Hepatocyte (in vitro differentiated cells): Measurements from ENCODE around the gene PLD1. TPM values are rescaled to one million over a fixed set of nuclear protein-coding genes. Genes with fewer than 3 reads are reported as not detected.

Source experiments
- DNase-seq: peaks from one replicate; pipeline ENCODE4 v3.0.0-alpha.2; 2016; ENCODE audit warnings: low spot score
- H2AFZ ChIP-seq: fragments of 200-600 bp; sonication (generic); 2 replicates; pipeline ENCODE4 v1.6.0; 2016; ENCODE audit warnings: antibody characterized with exemption, mild to moderate bottlenecking
- H3K27ac ChIP-seq: fragments of 200-600 bp; sonication (generic); 2 replicates; pipeline ENCODE4 v1.5.1; 2016; ENCODE audit warnings: mild to moderate bottlenecking
- H3K27me3 ChIP-seq: fragments of 200-600 bp; sonication (generic); 2 replicates; pipeline ENCODE4 v1.6.1; 2016
- H3K36me3 ChIP-seq: fragments of 200-600 bp; sonication (generic); replicated peaks from 2 replicates; pipeline ENCODE4 v1.5.1; 2016; ENCODE audit warnings: low read depth; ENCODE audit not compliant: insufficient read depth
- H3K4me1 ChIP-seq: fragments of 200-600 bp; sonication (generic); 2 replicates; pipeline ENCODE4 v1.5.1; 2016; ENCODE audit warnings: mild to moderate bottlenecking, moderate library complexity; ENCODE audit not compliant: insufficient read depth
- H3K4me2 ChIP-seq: fragments of 200-600 bp; sonication (generic); 2 replicates; pipeline ENCODE4 v1.6.0; 2016
- H3K4me3 ChIP-seq: fragments of 200-600 bp; sonication (generic); 2 replicates; pipeline ENCODE4 v1.5.1; 2016; ENCODE audit warnings: mild to moderate bottlenecking
- H3K79me2 ChIP-seq: fragments of 200-600 bp; sonication (generic); 2 replicates; pipeline ENCODE4 v1.6.0; 2017; ENCODE audit warnings: mild to moderate bottlenecking
- H3K9me2 ChIP-seq: fragments of 200-600 bp; sonication (generic); replicated peaks from 2 replicates; pipeline ENCODE4 v1.6.0; 2017; ENCODE audit warnings: mild to moderate bottlenecking; ENCODE audit not compliant: insufficient read depth
- H3K9me3 ChIP-seq: fragments of 200-600 bp; sonication (generic); 2 replicates; pipeline ENCODE4 v1.5.1; 2016; ENCODE audit warnings: low read depth, mild to moderate bottlenecking
- H4K20me1 ChIP-seq: fragments of 200-600 bp; sonication (generic); 2 replicates; pipeline ENCODE4 v1.6.0; 2016; ENCODE audit warnings: mild to moderate bottlenecking; ENCODE audit not compliant: insufficient read depth, poor library complexity, severe bottlenecking
- CTCF ChIP-seq: fragments of 200-600 bp; sonication (generic); IDR thresholded peaks from 2 replicates; pipeline ENCODE4 v1.5.1; 2016; ENCODE audit warnings: antibody characterized with exemption, mild to moderate bottlenecking; ENCODE audit not compliant: poor library complexity
- EZH2 ChIP-seq: fragments of 200-600 bp; sonication (generic); IDR thresholded peaks from 2 replicates; pipeline ENCODE4 v1.6.1; 2016; ENCODE audit warnings: antibody characterized with exemption, mild to moderate bottlenecking, borderline replicate concordance
- EZH2phosphoT487 ChIP-seq: fragments of 200-600 bp; sonication (generic); IDR thresholded peaks from one replicate; pipeline ENCODE4 v1.6.1; 2018; ENCODE audit warnings: antibody characterized with exemption, mild to moderate bottlenecking, low read depth, moderate library complexity; ENCODE audit not compliant: unreplicated experiment, severe bottlenecking
- WGBS: methylation state at CpG from one replicate; pipeline ENCODE4 v1.1.6; 2016; ENCODE audit warnings: low lambda C conversion rate; ENCODE audit errors: missing lambda C conversion rate; 5-methylcytosine and 5-hydroxymethylcytosine counted together
- polyA plus RNA-seq: library from polyadenylated mRNA; unstranded; fragments of >200 nt; fragmentation: Nextera tagmentation; extraction: Ambion mirVana; gene quantifications from 2 replicates; pipeline ENCODE4 v1.2.1, GENCODE V29; 2016
- total RNA-seq: library from RNA; depleted of rRNA; stranded (reverse); fragments of >200 nt; gene quantifications from 2 replicates; pipeline ENCODE4 v1.2.3, GENCODE V29; 2014

The PLD1 gene
- total and polyA plus RNA-seq, 2 experiments from 2014 or later = 29.4 to 71.1 TPM

- H3K4me2 ChIP-seq = no peak overlapping the region
- H3K4me3 ChIP-seq = no peak overlapping the region
- H3K36me3 ChIP-seq = no peaks in the 10 kb centered on the region
- no peak for DNase-seq
- peaks cover 84% of the 10 kb centered on the region for H3K79me2 ChIP-seq
- no peaks in the 10 kb centered on the region for H4K20me1 ChIP-seq
- WGBS = 79% methylated on average over 4 of the region's 4 CpGs
- peak overlapping the region; percentile 79 for H3K27ac ChIP-seq
- no peaks in the 10 kb centered on the region for H3K27me3 ChIP-seq
- H2AFZ ChIP-seq = no peak overlapping the region
- H3K4me1 ChIP-seq = peaks cover 34% of the 10 kb centered on the region
- H3K9me2 ChIP-seq = no peaks in the 10 kb centered on the region
- TF ChIP-seq CTCF = no peak
- no peak for TF ChIP-seq EZH2phosphoT487
- no peak for TF ChIP-seq EZH2
- H3K9me3 ChIP-seq = no peaks in the 10 kb centered on the region
These were observed 7.2 kb downstream of the PLD1 start for GRCh38 chr3:171803044-171803443.

GRCh38 chr3:171802590-171802956, 7.7 kb downstream of the PLD1 start:
- no peaks in the 10 kb centered on the region for H3K9me3 ChIP-seq
- no peak overlapping the region for H2AFZ ChIP-seq
- no peaks in the 10 kb centered on the region for H4K20me1 ChIP-seq
- peak overlapping the region; percentile 79 for H3K27ac ChIP-seq
- no peaks in the 10 kb centered on the region for H3K27me3 ChIP-seq
- no peaks in the 10 kb centered on the region for H3K9me2 ChIP-seq
- TF ChIP-seq EZH2phosphoT487 (no peak), EZH2 (no peak), CTCF (no peak)
- peaks cover 83% of the 10 kb centered on the region for H3K79me2 ChIP-seq
- no peaks in the 10 kb centered on the region for H3K36me3 ChIP-seq
- WGBS = 88% methylated on average over 3 of the region's 3 CpGs
- H3K4me3 ChIP-seq = no peak overlapping the region
- no peak for DNase-seq
- H3K4me1 ChIP-seq = peaks cover 39% of the 10 kb centered on the region
- H3K4me2 ChIP-seq = peak overlapping the region; percentile 7

- H3K27ac ChIP-seq = peak overlapping the region; percentile 79
- 88% methylated on average over 4 of the region's 4 CpGs for WGBS
- DNase-seq = no peak
- H2AFZ ChIP-seq = no peak overlapping the region
- H3K4me2 ChIP-seq = peak overlapping the region; percentile 7
- H3K27me3 ChIP-seq = no peaks in the 10 kb centered on the region
- H3K4me3 ChIP-seq = no peak overlapping the region
- no peaks in the 10 kb centered on the region for H3K36me3 ChIP-seq
- no peak for TF ChIP-seq CTCF
- no peak for TF ChIP-seq EZH2phosphoT487
- TF ChIP-seq EZH2 = no peak
- H4K20me1 ChIP-seq = no peaks in the 10 kb centered on the region
- peaks cover 38% of the 10 kb centered on the region for H3K4me1 ChIP-seq
- H3K9me2 ChIP-seq = no peaks in the 10 kb centered on the region
- no peaks in the 10 kb centered on the region for H3K9me3 ChIP-seq
- peaks cover 84% of the 10 kb centered on the region for H3K79me2 ChIP-seq
These were observed 8.3 kb downstream of the PLD1 start for GRCh38 chr3:171801738-171802589.
